RWPE2 (cell line): ENCODE data around the gene KRT1.

ENCODE experiments used
- ATAC-seq: fragments of 200-7000 bp; cut with Tn5 transposase; 3 replicates; pipeline ENCODE4 v1.9.1; 2021; ENCODE audit warnings: low read depth
- DNase-seq: peaks from one replicate; pipeline ENCODE4 v3.0.0-alpha.2; 2020; ENCODE audit warnings: low spot score
- H3K27ac ChIP-seq: fragments of 450-650 bp; 2 replicates; pipeline ENCODE4 v1.5.1; 2017; ENCODE audit warnings: mild to moderate bottlenecking; ENCODE audit not compliant: poor library complexity, severe bottlenecking
- H3K27me3 ChIP-seq: fragments of 250-450 bp; sonication (Bioruptor Pico); 2 replicates; pipeline ENCODE4 v1.5.1; 2021; ENCODE audit warnings: mild to moderate bottlenecking, moderate library complexity; ENCODE audit not compliant: insufficient read depth, poor library complexity, severe bottlenecking
- H3K36me3 ChIP-seq: fragments of 250-450 bp; sonication (Bioruptor Pico); 2 replicates; pipeline ENCODE4 v1.5.1; 2020; ENCODE audit warnings: low read depth, mild to moderate bottlenecking, moderate library complexity
- H3K4me1 ChIP-seq: fragments of 250-450 bp; sonication (Bioruptor Pico); 2 replicates; pipeline ENCODE4 v1.5.1; 2021; ENCODE audit warnings: mild to moderate bottlenecking, moderate library complexity; ENCODE audit not compliant: insufficient read depth, poor library complexity, severe bottlenecking
- H3K4me3 ChIP-seq: fragments of 250-450 bp; sonication (Bioruptor Pico); 2 replicates; pipeline ENCODE4 v1.5.1; 2021; ENCODE audit warnings: mild to moderate bottlenecking, moderate library complexity; ENCODE audit not compliant: severe bottlenecking
- H3K9me3 ChIP-seq: fragments of 250-450 bp; sonication (Bioruptor Pico); 2 replicates; pipeline ENCODE4 v1.5.1; 2021; ENCODE audit warnings: mild to moderate bottlenecking, moderate library complexity; ENCODE audit not compliant: severe bottlenecking
- CTCF ChIP-seq: fragments of 450-650 bp; IDR thresholded peaks from one replicate; pipeline ENCODE4 v1.5.1; 2017; ENCODE audit warnings: mild to moderate bottlenecking, moderate library complexity; ENCODE audit not compliant: poor library complexity, severe bottlenecking

The KRT1 gene

GRCh38 chr12:52688481-52688880 is 8.3 kb upstream of the KRT1 start:
- ATAC-seq (no peak), DNase-seq (no peak)
- no peaks in the 10 kb centered on the region for H3K9me3 ChIP-seq
- no peak overlapping the region for H3K27ac ChIP-seq
- H3K4me3 ChIP-seq, result no peak overlapping the region
- peaks cover 4% of the 10 kb centered on the region for H3K27me3 ChIP-seq
- no peaks in the 10 kb centered on the region for H3K36me3 ChIP-seq
- peaks cover 7% of the 10 kb centered on the region for H3K4me1 ChIP-seq
- no peak for TF ChIP-seq CTCF

- no peak for TF ChIP-seq CTCF
- H3K27me3 ChIP-seq, result peaks cover 4% of the 10 kb centered on the region
- ATAC-seq (peak; percentile 91), DNase-seq (no peak)
- H3K27ac ChIP-seq, result no peak overlapping the region
- H3K9me3 ChIP-seq, result no peaks in the 10 kb centered on the region
- no peak overlapping the region for H3K4me3 ChIP-seq
- no peaks in the 10 kb centered on the region for H3K36me3 ChIP-seq
- H3K4me1 ChIP-seq, result peaks cover 7% of the 10 kb centered on the region
Measured at GRCh38 chr12:52687497-52688385, 7.5 kb upstream of the KRT1 start.

- Histone ChIP-seq H3K27me3 (peaks cover 2% of the 10 kb centered on the region), H3K9me3 (no peaks in the 10 kb centered on the region), H3K27ac (no peak overlapping the region), H3K4me3 (no peak overlapping the region), H3K4me1 (peaks cover 7% of the 10 kb centered on the region), H3K36me3 (no peaks in the 10 kb centered on the region)
- DNase-seq (no peak), ATAC-seq (no peak)
- no peak for TF ChIP-seq CTCF
Measured at GRCh38 chr12:52686756-52687487, 6.7 kb upstream of the KRT1 start.

- DNase-seq (no peak), ATAC-seq (no peak)
- no peak overlapping the region for H3K27ac ChIP-seq
- no peaks in the 10 kb centered on the region for H3K9me3 ChIP-seq
- no peaks in the 10 kb centered on the region for H3K36me3 ChIP-seq
- no peak for TF ChIP-seq CTCF
- no peak overlapping the region for H3K4me3 ChIP-seq
- H3K4me1 ChIP-seq, result peaks cover 7% of the 10 kb centered on the region
- no peaks in the 10 kb centered on the region for H3K27me3 ChIP-seq
Measured at GRCh38 chr12:52686063-52686462, 5.9 kb upstream of the KRT1 start.

GRCh38 chr12:52685406-52685890 is 5.2 kb upstream of the KRT1 start:
- no peak for TF ChIP-seq CTCF
- peaks cover 7% of the 10 kb centered on the region for H3K4me1 ChIP-seq
- no peaks in the 10 kb centered on the region for H3K9me3 ChIP-seq
- no peaks in the 10 kb centered on the region for H3K27me3 ChIP-seq
- no peak overlapping the region for H3K4me3 ChIP-seq
- DNase-seq (no peak), ATAC-seq (no peak)
- no peaks in the 10 kb centered on the region for H3K36me3 ChIP-seq
- no peak overlapping the region for H3K27ac ChIP-seq
